ENCODE results near the gene KCNJ9. TPM values are rescaled to one million over a fixed set of nuclear protein-coding genes. Genes with fewer than 3 reads are reported as not detected.

Gene KCNJ9
- total and polyA plus RNA-seq, 4 donors: not detected

- no peak for DNase-seq (ENCODE audit: low spot score)
- Histone ChIP-seq H3K36me3 (ENCODE audit: control insufficient read depth in 4 of 4, insufficient read depth in 3 of 4, low read depth in 1 of 4, low read length in 3 of 4) (peaks cover 0 to 22% (median 13%) of the 10 kb centered on the region in 4 donors), H3K4me3 (ENCODE audit: low read depth in 1 of 3, low read length in 3 of 3) (no peak overlapping the region), H3K9me3 (ENCODE audit: control insufficient read depth in 4 of 4, low read length in 3 of 4) (no peaks in the 10 kb centered on the region), H3K4me1 (ENCODE audit: control insufficient read depth in 4 of 4, insufficient read depth in 4 of 4, low read length in 3 of 4) (peaks cover 0 to 9% (median 5%) of the 10 kb centered on the region in 4 donors), H3K27me3 (ENCODE audit: control insufficient read depth in 4 of 4, insufficient read depth in 4 of 4, low read length in 3 of 4) (peaks cover 0 to 5% (median 2%) of the 10 kb centered on the region in 4 donors), H3K27ac (ENCODE audit: low read depth in 1 of 2, low read length in 2 of 2) (no peak overlapping the region), H3K9ac (ENCODE audit: low read depth in 1 of 2, low read length in 2 of 2) (no peak overlapping the region)
- 97% methylated on average over 12 of the region's 12 CpGs for WGBS
- TF ChIP-seq HNF4G (IDR thresholded peaks at IDR 0.05) (no peak), YY1 (IDR thresholded peaks at IDR 0.05) (no peak), MAX (IDR thresholded peaks at IDR 0.05) (no peak), HNF4A (conservative IDR thresholded peaks at IDR 0.05) (no peak), EGR1 (IDR thresholded peaks at IDR 0.05; ENCODE audit: low read depth in 2 of 2) (no peak), RAD21 (IDR thresholded peaks at IDR 0.05) (no peak), CTCF (IDR thresholded peaks at IDR 0.05; ENCODE audit: low read depth, low read length, missing input control) (no peak), SP1 (IDR thresholded peaks at IDR 0.05) (no peak), FOXA1 (IDR thresholded peaks at IDR 0.05) (no peak), NR2F2 (IDR thresholded peaks at IDR 0.05) (no peak), JUND (IDR thresholded peaks at IDR 0.05) (no peak), FOXA2 (IDR thresholded peaks at IDR 0.05) (no peak), GABPA (IDR thresholded peaks at IDR 0.05 in 1 of 2, conservative IDR thresholded peaks at IDR 0.05 in 1 of 2) (no peak), TAF1 (conservative IDR thresholded peaks at IDR 0.05) (no peak)
- TF ChIP-seq, protein P1, sequence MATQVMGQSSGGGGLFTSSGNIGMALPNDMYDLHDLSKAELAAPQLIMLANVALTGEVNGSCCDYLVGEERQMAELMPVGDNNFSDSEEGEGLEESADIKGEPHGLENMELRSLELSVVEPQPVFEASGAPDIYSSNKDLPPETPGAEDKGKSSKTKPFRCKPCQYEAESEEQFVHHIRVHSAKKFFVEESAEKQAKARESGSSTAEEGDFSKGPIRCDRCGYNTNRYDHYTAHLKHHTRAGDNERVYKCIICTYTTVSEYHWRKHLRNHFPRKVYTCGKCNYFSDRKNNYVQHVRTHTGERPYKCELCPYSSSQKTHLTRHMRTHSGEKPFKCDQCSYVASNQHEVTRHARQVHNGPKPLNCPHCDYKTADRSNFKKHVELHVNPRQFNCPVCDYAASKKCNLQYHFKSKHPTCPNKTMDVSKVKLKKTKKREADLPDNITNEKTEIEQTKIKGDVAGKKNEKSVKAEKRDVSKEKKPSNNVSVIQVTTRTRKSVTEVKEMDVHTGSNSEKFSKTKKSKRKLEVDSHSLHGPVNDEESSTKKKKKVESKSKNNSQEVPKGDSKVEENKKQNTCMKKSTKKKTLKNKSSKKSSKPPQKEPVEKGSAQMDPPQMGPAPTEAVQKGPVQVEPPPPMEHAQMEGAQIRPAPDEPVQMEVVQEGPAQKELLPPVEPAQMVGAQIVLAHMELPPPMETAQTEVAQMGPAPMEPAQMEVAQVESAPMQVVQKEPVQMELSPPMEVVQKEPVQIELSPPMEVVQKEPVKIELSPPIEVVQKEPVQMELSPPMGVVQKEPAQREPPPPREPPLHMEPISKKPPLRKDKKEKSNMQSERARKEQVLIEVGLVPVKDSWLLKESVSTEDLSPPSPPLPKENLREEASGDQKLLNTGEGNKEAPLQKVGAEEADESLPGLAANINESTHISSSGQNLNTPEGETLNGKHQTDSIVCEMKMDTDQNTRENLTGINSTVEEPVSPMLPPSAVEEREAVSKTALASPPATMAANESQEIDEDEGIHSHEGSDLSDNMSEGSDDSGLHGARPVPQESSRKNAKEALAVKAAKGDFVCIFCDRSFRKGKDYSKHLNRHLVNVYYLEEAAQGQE (IDR thresholded peaks at IDR 0.05): no peak
- TF ChIP-seq, protein P2, sequence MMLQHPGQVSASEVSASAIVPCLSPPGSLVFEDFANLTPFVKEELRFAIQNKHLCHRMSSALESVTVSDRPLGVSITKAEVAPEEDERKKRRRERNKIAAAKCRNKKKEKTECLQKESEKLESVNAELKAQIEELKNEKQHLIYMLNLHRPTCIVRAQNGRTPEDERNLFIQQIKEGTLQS (IDR thresholded peaks at IDR 0.05): no peak
- TF ChIP-seq, protein P3, sequence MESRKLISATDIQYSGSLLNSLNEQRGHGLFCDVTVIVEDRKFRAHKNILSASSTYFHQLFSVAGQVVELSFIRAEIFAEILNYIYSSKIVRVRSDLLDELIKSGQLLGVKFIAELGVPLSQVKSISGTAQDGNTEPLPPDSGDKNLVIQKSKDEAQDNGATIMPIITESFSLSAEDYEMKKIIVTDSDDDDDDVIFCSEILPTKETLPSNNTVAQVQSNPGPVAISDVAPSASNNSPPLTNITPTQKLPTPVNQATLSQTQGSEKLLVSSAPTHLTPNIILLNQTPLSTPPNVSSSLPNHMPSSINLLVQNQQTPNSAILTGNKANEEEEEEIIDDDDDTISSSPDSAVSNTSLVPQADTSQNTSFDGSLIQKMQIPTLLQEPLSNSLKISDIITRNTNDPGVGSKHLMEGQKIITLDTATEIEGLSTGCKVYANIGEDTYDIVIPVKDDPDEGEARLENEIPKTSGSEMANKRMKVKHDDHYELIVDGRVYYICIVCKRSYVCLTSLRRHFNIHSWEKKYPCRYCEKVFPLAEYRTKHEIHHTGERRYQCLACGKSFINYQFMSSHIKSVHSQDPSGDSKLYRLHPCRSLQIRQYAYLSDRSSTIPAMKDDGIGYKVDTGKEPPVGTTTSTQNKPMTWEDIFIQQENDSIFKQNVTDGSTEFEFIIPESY (IDR thresholded peaks at IDR 0.05): no peak
Observed at GRCh38 chr1:160087118-160087662, 5.9 kb downstream of the KCNJ9 start.

Data from liver (tissue), 9 donors.